NCI-H345 treated with DMSO at 0.1 percent for 48 hours (cell line): ENCODE data around the gene DHRS7B.
A peak's percentile ranks its signal among the peaks of the same experiment; 100 is the strongest.
"Not testable (repeated sequence)": the region's sequence is repeated elsewhere in the genome, so short reads cannot be mapped to it uniquely, and the experiment has no call there.

ENCODE experiments used
- DNase-seq: peaks from one replicate; lab custom pipeline; 2025; ENCODE audit not compliant: unreplicated experiment; lab: John Stamatoyannopoulos, UW

Gene DHRS7B

GRCh38 chr17:21204935-21205334 lies 78.2 kb downstream of the DHRS7B start:
- no peak for DNase-seq

- no peak for DNase-seq
Observed at GRCh38 chr17:21208352-21208751, 81.6 kb downstream of the DHRS7B start.

GRCh38 chr17:21209511-21210175 lies 82.9 kb downstream of the DHRS7B start:
- no peak for DNase-seq

- DNase-seq: no peak
Observed at GRCh38 chr17:21210411-21211076, 83.8 kb downstream of the DHRS7B start.

GRCh38 chr17:21211825-21212479 lies 85.2 kb downstream of the DHRS7B start:
- DNase-seq: no peak

GRCh38 chr17:21212826-21213637 lies 86.3 kb downstream of the DHRS7B start:
- DNase-seq: no peak

GRCh38 chr17:21213638-21214014 lies 86.9 kb downstream of the DHRS7B start:
- no peak for DNase-seq

GRCh38 chr17:21214015-21214776 lies 87.4 kb downstream of the DHRS7B start, which contains the start of gene TMEM11:
TMEM11 (minus strand) TSS chr17:21214161; CDS start chr17:21214152, 9 bp downstream.
- DNase-seq: peak; percentile 65

- no peak for DNase-seq
Observed at GRCh38 chr17:21214777-21215541, 88.2 kb downstream of the DHRS7B start.

GRCh38 chr17:21215935-21216334 lies 89.2 kb downstream of the DHRS7B start:
- DNase-seq: no peak

GRCh38 chr17:21217346-21217745 lies 90.6 kb downstream of the DHRS7B start:
- DNase-seq: no peak

GRCh38 chr17:21218101-21218500 lies 91.3 kb downstream of the DHRS7B start:
- no peak for DNase-seq

GRCh38 chr17:21218831-21219380 lies 92.1 kb downstream of the DHRS7B start:
- no peak for DNase-seq

- no peak for DNase-seq
Observed at GRCh38 chr17:21223086-21223485, 96.3 kb downstream of the DHRS7B start.

- DNase-seq: not testable (repeated sequence)
Observed at GRCh38 chr17:21227277-21227676, 100.5 kb downstream of the DHRS7B start.

- DNase-seq: no peak
Observed at GRCh38 chr17:21228111-21228510, 101.3 kb downstream of the DHRS7B start.

GRCh38 chr17:21228845-21229244 lies 102.1 kb downstream of the DHRS7B start:
- no peak for DNase-seq

- no peak for DNase-seq
Observed at GRCh38 chr17:21231533-21231932, 104.8 kb downstream of the DHRS7B start.

GRCh38 chr17:21232033-21232749 lies 105.4 kb downstream of the DHRS7B start:
- DNase-seq: no peak
